ENCODE results near the gene SIRT4. TPM values are rescaled to one million over a fixed set of nuclear protein-coding genes. Genes with fewer than 3 reads are reported as not detected.
A peak's percentile ranks its signal among the peaks of the same experiment; 100 is the strongest.

The SIRT4 gene
- total and polyA plus RNA-seq, 2 of the 13 experiments (the other 11 are each of a cell fraction or from before 2014, with no cell fraction given) = 3.4 to 5.8 TPM

- TF ChIP-seq, protein P1, sequence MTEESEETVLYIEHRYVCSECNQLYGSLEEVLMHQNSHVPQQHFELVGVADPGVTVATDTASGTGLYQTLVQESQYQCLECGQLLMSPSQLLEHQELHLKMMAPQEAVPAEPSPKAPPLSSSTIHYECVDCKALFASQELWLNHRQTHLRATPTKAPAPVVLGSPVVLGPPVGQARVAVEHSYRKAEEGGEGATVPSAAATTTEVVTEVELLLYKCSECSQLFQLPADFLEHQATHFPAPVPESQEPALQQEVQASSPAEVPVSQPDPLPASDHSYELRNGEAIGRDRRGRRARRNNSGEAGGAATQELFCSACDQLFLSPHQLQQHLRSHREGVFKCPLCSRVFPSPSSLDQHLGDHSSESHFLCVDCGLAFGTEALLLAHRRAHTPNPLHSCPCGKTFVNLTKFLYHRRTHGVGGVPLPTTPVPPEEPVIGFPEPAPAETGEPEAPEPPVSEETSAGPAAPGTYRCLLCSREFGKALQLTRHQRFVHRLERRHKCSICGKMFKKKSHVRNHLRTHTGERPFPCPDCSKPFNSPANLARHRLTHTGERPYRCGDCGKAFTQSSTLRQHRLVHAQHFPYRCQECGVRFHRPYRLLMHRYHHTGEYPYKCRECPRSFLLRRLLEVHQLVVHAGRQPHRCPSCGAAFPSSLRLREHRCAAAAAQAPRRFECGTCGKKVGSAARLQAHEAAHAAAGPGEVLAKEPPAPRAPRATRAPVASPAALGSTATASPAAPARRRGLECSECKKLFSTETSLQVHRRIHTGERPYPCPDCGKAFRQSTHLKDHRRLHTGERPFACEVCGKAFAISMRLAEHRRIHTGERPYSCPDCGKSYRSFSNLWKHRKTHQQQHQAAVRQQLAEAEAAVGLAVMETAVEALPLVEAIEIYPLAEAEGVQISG (CRISPR knock-in tag; IDR thresholded peaks at IDR 0.05) = 0 out of 2 replicates have a peak, but pooled peaks have one; percentile 41
- no peak for TF ChIP-seq CHCHD3 (CRISPR knock-in tag; IDR thresholded peaks at IDR 0.05)
- no peak for TF ChIP-seq ZBTB26 (CRISPR knock-in tag; IDR thresholded peaks at IDR 0.05; ENCODE audit: borderline replicate concordance)
- TF ChIP-seq, protein P2, sequence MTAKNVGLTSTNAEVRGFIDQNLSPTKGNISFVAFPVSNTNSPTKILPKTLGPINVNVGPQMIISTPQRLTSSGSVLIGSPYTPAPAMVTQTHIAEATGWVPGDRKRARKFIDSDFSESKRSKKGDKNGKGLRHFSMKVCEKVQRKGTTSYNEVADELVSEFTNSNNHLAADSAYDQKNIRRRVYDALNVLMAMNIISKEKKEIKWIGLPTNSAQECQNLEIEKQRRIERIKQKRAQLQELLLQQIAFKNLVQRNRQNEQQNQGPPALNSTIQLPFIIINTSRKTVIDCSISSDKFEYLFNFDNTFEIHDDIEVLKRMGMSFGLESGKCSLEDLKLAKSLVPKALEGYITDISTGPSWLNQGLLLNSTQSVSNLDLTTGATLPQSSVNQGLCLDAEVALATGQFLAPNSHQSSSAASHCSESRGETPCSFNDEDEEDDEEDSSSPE (CRISPR knock-in tag; IDR thresholded peaks at IDR 0.05) = no peak
- TF ChIP-seq SPEN (CRISPR knock-in tag; IDR thresholded peaks at IDR 0.05; ENCODE audit: low read depth) = peak; percentile 64
- TF ChIP-seq ZFP62 (CRISPR knock-in tag; IDR thresholded peaks at IDR 0.05) = no peak
- no peak for TF ChIP-seq TBL1XR1 (IDR thresholded peaks at IDR 0.05; ENCODE audit: borderline replicate concordance, low read length, partially characterized antibody)
- no peak for TF ChIP-seq ZSCAN30 (CRISPR knock-in tag; IDR thresholded peaks at IDR 0.05)
- TF ChIP-seq ZNF615 (CRISPR knock-in tag; IDR thresholded peaks at IDR 0.05; ENCODE audit: borderline replicate concordance) = no peak
- no peak for TF ChIP-seq ZNF367 (CRISPR knock-in tag; IDR thresholded peaks at IDR 0.05; ENCODE audit: borderline replicate concordance)
- TF ChIP-seq TOE1 (CRISPR knock-in tag; IDR thresholded peaks at IDR 0.05) = no peak
- no peak for TF ChIP-seq NBN (conservative IDR thresholded peaks at IDR 0.05)
- peak; percentile 76 for TF ChIP-seq RXRA (CRISPR knock-in tag; IDR thresholded peaks at IDR 0.05)
- TF ChIP-seq HMGXB4 (CRISPR knock-in tag; IDR thresholded peaks at IDR 0.05; ENCODE audit: borderline replicate concordance in 1 of 2, low read depth in 1 of 2) = peak; percentile 38 to 65; a peak in 3 of 4 replicates
- no peak for TF ChIP-seq ZNF570 (CRISPR knock-in tag; IDR thresholded peaks at IDR 0.05; ENCODE audit: borderline replicate concordance)
- TF ChIP-seq SRSF1 (optimal IDR thresholded peaks at IDR 0.05; ENCODE audit: low read depth, low read length) = no peak
- no peak for TF ChIP-seq SRF (IDR thresholded peaks at IDR 0.05; ENCODE audit: low read depth, low read length)
- TF ChIP-seq E2F1 (CRISPR knock-in tag; IDR thresholded peaks at IDR 0.05) = no peak
- TF ChIP-seq, protein P3, sequence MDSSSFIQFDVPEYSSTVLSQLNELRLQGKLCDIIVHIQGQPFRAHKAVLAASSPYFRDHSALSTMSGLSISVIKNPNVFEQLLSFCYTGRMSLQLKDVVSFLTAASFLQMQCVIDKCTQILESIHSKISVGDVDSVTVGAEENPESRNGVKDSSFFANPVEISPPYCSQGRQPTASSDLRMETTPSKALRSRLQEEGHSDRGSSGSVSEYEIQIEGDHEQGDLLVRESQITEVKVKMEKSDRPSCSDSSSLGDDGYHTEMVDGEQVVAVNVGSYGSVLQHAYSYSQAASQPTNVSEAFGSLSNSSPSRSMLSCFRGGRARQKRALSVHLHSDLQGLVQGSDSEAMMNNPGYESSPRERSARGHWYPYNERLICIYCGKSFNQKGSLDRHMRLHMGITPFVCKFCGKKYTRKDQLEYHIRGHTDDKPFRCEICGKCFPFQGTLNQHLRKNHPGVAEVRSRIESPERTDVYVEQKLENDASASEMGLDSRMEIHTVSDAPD (CRISPR knock-in tag; IDR thresholded peaks at IDR 0.05) = no peak
These were observed 36.5 kb upstream of the SIRT4 start, which contains the start of gene PXN (continued) for GRCh38 chr12:120265473-120266179.

Data from HepG2 (cell line).